Measurements from ENCODE around the gene SORCS1.

Gene SORCS1

DNA sequence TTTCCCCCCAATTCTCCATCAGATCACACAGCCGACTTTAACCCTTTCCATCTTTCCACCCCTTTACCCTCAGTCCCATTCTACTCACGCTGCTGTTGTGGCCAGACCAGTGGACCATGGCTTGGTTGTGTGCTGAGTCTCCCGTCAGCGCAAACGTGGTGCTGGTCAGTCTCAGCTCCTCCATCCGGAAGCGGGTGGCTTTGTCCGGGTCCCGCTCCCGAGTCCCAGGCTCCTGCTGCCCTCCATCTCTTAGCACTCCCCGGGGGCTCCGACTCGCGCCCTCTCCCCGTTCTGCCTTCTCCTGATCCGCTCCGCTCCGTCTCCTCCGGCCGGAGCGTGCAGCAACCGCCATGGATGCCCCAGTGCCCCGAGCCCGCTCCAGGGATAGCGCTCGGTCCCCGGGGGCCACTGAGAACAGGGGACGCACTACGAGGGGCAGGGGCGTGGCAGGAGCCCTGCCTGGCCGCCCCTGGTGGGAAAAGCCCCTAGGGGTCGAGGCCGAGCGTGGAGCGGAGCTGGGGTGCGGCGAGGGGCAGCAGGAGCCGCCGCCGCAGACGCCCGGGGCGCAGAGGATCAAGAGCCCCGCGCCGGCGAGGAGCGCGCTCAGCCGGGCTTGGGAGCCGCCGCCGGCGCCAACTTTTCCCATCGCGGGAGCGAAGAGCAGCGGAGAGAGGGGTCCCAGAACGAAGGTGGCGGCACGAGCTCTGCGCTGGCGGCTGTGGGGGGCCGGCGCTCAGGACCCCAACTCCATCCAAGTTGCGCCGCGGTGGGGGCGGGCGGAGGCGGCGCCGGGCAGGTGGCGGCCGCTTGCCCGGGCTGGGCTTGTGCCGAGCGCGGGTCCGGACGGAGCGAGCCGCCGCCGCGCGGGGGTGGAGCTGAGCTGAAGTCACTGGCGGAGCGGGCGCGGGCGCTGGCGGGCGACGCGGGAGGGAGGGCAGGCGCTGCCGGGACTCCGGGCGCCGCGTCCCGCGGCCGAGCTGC is at the start of gene SORCS1:
Gene SORCS1 (minus strand): TSS at position 826 of the 981 bp plus-strand sequence.
- no peak for DNase-seq

GRCh38 chr10:107214261-107214660 is 49.8 kb upstream of the SORCS1 start:
- DNase-seq, result no peak

GRCh38 chr10:107213861-107214260 is 49.4 kb upstream of the SORCS1 start:
- no peak for DNase-seq

GRCh38 chr10:107206833-107207232 is 42.3 kb upstream of the SORCS1 start:
- no peak for DNase-seq

- no peak for DNase-seq
These were observed 5.0 kb upstream of the SORCS1 start for GRCh38 chr10:107169516-107169915.

DNA sequence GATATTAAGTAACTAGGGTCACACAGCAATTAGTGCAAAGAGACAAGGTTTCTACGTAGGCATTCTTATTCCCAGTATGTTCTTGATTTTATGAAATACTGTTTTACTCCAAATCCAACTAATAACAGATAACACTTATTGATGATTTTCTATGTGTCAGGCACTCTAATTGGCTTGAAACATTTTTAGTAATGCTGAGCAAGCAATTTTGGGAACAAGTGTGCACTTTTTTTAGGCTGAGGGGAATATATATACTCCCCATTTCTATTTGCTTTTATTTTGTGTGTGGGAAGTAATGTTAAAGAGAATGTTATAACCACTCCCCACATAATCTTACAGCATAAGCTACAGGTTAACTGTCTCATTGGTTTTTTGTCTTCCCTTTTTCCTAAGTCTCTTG is 4.2 kb upstream of the SORCS1 start:
- DNase-seq, result no peak

DNA sequence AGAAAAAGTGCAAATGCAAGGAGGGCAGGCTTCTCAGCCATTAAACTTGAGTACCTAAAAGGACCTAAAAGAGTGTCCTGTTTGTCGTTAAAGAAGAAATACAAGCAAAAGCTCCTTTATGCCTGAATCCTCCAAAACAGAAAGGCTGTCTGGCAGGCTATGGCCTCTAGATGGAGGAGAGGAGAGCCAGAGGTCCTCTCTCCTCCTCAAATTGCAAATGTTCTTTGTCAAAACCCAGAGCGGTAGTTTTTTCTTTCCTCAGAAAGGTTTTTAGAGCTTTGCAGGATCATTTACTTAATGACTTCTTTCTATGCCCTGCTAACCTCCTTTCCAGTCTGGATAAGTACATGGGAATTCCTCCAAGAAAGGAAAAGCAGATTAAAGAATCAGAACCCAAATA is 1.9 kb upstream of the SORCS1 start:
- no peak for DNase-seq

DNA sequence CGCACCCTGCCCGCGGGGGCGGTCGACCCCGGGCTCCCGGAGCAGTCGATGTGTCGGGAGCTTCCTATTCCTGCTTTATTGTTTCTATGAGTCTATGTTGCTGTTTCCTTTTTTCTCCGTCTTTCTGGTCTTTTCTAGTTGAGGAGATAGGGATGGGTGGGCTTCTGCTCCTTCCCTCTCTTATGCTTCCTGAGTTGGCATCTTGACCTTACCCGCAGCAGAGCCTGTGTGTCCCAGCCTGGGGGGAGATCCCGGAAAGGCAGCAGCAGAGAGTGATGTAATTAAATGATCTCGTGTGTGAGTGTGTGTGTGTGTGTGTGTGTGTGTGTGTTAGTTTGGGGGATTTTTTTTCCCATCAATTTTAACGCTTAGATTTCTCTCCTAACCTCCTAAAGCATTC is 486 bp upstream of the SORCS1 start:
- no peak for DNase-seq

- no peak for DNase-seq
These were observed 1.2 kb downstream of the SORCS1 start for GRCh38 chr10:107163076-107163855.

DNA sequence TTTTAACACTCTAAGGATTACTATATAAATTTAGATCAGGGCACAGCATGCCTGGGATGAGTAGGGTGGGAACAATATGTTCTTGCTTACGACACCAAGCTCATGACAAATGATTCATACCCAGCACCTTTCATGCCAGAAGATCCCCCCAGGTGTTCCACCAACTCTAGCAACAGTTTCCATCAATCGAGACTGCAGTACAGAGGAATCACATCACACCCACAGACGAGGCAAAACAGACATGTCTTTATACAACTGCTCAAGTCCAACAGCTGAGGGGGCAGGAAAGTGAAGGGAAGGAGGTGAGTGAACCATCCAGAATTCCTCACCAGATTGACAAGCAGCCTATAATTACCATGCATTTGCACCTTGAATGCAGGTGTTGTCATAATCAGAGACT is 3.6 kb downstream of the SORCS1 start:
- DNase-seq, result no peak

DNA sequence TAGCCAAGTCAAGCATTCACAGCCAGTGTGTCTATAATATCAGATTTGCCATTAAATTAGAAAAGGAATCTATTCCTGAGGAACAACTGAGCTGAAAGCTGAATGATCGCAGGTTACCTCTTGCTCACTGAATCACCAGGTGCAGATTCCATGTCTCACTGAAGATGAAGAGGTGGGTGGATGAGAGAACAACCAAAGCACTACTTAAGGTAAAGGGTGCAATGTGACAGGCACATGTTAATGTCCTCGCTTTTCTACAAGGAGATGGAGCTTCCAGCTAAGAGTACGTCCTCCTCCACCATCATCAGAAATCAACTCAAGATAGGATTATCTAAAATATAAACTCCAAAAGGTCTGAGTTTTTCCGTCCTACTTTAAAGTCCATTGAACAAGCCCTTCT is 4.6 kb downstream of the SORCS1 start:
- DNase-seq, result no peak

DNA sequence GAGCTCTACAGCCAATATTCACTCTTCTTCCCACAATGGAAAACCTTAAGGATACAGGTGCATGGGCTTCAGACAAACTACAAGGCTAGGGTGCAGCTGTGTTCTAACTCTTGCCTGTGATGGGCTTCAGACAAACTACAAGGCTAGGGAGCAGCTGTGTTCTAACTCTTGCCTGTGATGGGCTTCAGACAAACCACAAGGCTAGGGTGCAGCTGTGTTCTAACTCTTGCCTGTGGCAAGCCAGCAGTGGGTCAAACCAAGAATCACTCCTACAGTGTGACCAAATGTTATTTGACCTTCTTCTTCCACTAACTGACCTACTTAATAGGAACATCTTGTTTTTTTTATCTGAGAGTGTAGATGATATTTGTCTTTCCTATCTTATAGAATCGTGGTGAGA is 7.4 kb downstream of the SORCS1 start:
- no peak for DNase-seq

DNA sequence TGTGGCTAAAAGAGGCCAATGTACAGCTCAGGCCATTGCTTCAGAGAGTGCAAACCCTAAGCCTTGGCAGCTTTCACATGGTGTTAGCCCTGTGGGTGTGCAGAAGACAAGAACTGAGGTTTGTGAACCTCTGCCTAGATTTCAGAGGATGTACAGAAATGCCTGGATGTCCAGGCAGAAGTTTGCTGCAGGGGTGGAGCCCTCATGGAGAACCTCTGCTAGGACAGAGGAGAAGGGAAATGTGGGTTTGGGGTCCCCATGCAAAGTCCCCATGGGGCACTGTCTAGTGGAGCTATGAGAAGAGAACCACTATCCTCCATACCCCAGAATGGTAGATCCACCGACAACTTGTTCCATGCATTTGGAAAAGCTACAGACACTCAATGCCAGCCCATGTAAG is 12.4 kb downstream of the SORCS1 start:
- DNase-seq, result no peak

DNA sequence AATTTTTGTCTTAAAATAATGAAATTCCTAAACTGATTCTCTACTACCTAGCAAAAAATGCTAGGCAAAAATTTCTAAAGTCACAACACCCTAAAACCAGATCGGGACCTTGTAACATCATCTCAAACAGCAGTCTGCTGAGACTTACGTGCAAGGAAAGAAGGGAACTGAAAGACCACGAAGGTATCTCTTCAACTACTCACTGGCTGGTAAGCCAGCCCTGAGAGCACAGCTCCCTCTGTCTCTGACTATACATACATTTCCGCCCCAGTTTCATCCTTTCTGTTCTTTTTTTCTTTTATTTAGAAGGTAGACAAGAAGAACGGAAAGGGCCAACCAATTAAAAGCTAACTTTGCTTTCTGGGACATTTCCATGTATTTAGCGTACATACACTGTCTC is 15.6 kb downstream of the SORCS1 start:
- no peak for DNase-seq

- DNase-seq, result no peak
These were observed 20.0 kb downstream of the SORCS1 start for GRCh38 chr10:107144490-107144889.

GRCh38 chr10:107141524-107142061 is 22.9 kb downstream of the SORCS1 start:
- DNase-seq, result no peak

GRCh38 chr10:107139237-107139636 is 25.3 kb downstream of the SORCS1 start:
- no peak for DNase-seq

DNA sequence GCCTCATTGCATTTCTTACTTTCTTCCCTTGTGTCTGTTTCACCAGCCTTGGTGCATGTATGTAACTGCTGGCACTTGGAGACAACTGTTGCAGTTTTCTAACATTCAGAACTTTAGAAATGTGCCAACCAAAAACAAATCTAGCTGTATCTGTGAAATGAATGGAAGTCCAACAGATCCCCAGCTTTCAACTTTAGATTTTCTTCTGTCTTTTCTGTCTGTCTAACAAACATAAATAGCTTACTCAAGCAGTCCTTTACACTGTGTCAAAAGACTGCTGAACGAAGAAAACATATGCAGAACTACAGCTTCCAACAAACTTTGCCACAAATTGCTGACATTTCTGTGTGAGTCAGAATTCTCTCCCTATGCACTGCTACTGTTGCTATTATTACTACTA is 30.9 kb downstream of the SORCS1 start:
- DNase-seq, result no peak

DNA sequence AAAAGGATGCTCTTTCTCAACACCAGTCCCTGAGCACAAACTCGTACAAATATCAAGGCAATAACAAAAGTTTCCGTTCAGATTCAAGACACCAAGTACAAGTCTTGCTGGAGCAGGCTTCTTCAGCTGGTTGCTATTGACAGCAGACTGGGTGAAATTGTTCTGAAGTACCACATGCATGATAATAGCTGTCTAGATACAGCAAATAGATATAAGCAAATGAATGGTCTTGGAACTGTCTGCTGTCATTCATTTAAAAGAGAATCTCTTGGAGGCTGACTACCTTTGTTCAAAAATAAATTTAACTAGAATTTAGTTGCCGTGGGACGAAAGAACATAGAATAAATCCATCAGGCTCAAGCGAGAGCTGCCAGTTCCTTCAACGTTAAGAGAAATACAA is 35.5 kb downstream of the SORCS1 start:
- no peak for DNase-seq

GRCh38 chr10:107126512-107127065 is 37.9 kb downstream of the SORCS1 start:
- no peak for DNase-seq

DNA sequence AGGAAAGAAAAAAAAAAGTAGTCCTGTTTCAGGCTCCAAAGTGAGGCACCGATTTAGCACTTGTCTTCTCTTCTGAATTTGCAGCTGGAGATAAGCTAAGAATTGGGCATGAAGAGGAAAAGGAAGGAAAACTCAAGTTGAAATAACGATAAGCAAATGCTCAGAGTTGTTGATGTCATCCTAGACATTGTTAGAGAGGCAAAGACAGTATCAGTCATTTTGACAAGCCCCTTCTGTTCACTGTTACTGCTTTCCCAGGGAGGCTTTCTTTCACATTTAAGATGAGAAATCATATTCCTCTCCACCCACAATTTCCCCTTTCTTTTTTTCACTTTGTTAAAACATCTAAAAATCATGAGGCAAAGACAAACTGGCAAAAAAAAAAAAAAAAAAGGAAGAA is 41.8 kb downstream of the SORCS1 start:
- DNase-seq, result no peak

GRCh38 chr10:107118866-107119265 is 45.6 kb downstream of the SORCS1 start:
- DNase-seq, result no peak

GRCh38 chr10:107104026-107104652 is 60.4 kb downstream of the SORCS1 start:
- no peak for DNase-seq

All from inflammatory macrophage treated with lipopolysaccharide for 1 hour (primary cell).